ENCODE data around the gene LYSMD1. TPM values are rescaled to one million over a fixed set of nuclear protein-coding genes. Genes with fewer than 3 reads are reported as not detected.
A peak's percentile ranks its signal among the peaks of the same experiment; 100 is the strongest.

LYSMD1 gene
- total and polyA plus RNA-seq, 10 donors: 2.5 to 10.0 (median 4.5) TPM

DNA sequence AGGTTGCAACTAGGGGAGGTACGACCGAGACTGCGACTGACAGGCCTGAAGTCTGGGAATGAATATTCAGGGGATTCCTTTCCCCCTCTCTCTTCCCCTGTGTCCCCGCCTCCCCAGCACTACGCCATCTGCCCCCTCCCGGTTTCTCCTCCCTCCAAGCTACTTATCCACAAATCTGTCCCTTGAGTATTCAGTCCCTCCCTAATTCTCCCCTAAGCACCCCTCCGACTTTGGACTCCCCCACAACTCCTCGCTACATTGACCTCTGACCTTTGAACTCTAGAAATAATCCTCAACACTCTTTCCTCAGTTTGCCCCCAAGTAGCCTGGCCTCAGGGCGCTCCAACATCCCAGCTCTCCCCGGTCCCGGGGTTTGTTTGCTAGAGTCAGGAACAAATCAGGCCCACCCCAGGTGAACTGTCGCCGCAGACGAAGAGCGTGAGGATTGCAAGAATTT lies 393 bp downstream of the LYSMD1 start:
- Histone ChIP-seq H3K9me3 (no peaks in the 10 kb centered on the region), H3K4me3 (peak overlapping the region; percentile 65 to 95 (median 80)), H3K36me3 (peaks cover 0 to 83% (median 36%) of the 10 kb centered on the region in 6 donors), H3K27ac (peak overlapping the region; percentile 74 to 93 (median 88)), H3K27me3 (replicated peaks in 1 of 7) (no peaks in the 10 kb centered on the region), H3K4me1 (peaks cover 15 to 74% (median 43%) of the 10 kb centered on the region in 6 donors)
- WGBS, 5 donors: 25 to 38% (median 28%) methylated on average over 15 of the region's 15 CpGs
- peak; percentile 88 for DNase-seq
- intact Hi-C loops (cut with DNase I; ENCODE audit: low total_unique reads): no loop called here
- TF ChIP-seq POLR2AphosphoS5 (IDR thresholded peaks at IDR 0.05): no peak
- no peak for TF ChIP-seq POLR2A (IDR thresholded peaks at IDR 0.05)
- TF ChIP-seq, protein P1, sequence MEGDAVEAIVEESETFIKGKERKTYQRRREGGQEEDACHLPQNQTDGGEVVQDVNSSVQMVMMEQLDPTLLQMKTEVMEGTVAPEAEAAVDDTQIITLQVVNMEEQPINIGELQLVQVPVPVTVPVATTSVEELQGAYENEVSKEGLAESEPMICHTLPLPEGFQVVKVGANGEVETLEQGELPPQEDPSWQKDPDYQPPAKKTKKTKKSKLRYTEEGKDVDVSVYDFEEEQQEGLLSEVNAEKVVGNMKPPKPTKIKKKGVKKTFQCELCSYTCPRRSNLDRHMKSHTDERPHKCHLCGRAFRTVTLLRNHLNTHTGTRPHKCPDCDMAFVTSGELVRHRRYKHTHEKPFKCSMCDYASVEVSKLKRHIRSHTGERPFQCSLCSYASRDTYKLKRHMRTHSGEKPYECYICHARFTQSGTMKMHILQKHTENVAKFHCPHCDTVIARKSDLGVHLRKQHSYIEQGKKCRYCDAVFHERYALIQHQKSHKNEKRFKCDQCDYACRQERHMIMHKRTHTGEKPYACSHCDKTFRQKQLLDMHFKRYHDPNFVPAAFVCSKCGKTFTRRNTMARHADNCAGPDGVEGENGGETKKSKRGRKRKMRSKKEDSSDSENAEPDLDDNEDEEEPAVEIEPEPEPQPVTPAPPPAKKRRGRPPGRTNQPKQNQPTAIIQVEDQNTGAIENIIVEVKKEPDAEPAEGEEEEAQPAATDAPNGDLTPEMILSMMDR (IDR thresholded peaks at IDR 0.05 in 8 of 11, conservative IDR thresholded peaks at IDR 0.05 in 3 of 11): no peak

DNA sequence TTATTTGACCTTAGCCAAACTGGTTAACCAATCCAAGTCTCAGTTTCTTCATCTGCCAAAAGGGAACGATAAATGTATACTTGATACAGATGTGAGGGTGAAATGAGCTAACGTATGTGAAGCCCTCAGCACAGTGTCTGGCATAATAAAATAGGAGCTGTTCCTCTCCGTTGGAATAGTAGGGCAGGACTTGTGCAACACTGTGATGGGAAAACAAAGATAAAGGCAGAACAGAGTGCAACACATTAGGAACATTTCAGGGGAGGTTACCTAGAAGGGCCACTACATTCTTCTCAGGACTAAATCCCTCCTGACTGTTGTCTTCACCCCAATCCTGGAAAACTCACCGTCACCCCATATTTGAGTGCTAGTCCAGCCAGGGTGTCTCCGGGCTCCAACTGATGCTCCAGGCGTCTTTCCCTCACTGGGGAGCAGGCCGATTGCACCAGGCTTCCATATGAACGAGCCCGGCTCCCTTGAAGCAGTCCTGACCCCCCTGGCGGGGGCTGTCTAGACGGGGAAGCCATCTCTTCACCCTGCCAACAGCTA lies 896 bp downstream of the LYSMD1 start:
- intact Hi-C loops (cut with DNase I; ENCODE audit: low total_unique reads): no loop called here
- peak overlapping the region; percentile 65 to 95 (median 80) for H3K4me3 ChIP-seq
- WGBS, 5 donors: 53 to 70% (median 59%) methylated on average over 7 to 11 of the region's 11 CpGs
- TF ChIP-seq POLR2A (IDR thresholded peaks at IDR 0.05) (no peak), POLR2AphosphoS5 (IDR thresholded peaks at IDR 0.05) (no peak)
- TF ChIP-seq, protein P1 (IDR thresholded peaks at IDR 0.05 in 8 of 11, conservative IDR thresholded peaks at IDR 0.05 in 3 of 11): no peak
- H3K27ac ChIP-seq: peak overlapping the region; percentile 74 to 93 (median 88)
- peaks cover 0 to 81% (median 33%) of the 10 kb centered on the region in 6 donors for H3K36me3 ChIP-seq
- no peak for DNase-seq
- H3K27me3 ChIP-seq (replicated peaks in 1 of 7): no peaks in the 10 kb centered on the region
- no peaks in the 10 kb centered on the region for H3K9me3 ChIP-seq
- peaks cover 15 to 80% (median 48%) of the 10 kb centered on the region in 6 donors for H3K4me1 ChIP-seq

DNA sequence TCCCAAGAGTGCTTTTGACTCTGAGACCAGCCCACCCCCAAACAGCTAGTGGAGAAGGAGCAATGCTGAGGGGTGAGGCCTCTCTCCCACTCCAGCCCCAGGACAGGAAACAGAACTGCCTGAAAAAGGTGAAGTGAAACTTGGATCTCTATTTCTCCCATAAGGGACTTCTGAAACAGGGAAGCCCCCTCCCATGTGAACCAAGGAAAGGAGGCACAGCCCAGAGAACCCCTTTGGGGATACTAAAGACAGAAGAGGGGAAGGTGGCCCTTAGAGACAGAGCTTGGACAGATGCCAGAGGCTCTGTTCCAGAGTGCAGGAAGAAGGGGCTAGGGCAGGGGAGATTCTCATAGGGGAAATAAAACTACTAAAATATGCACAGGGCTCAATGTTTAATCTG lies 6.3 kb downstream of the LYSMD1 start:
- Histone ChIP-seq H3K36me3 (peaks cover 0 to 73% (median 23%) of the 10 kb centered on the region in 6 donors), H3K4me1 (peaks cover 19 to 87% (median 62%) of the 10 kb centered on the region in 6 donors), H3K27ac (peak overlapping the region in 7 of 8 donors; percentile 22 to 94 (median 85)), H3K27me3 (replicated peaks in 1 of 7) (no peaks in the 10 kb centered on the region), H3K4me3 (peak overlapping the region in 2 of 8 donors; percentile 67 to 91), H3K9me3 (no peaks in the 10 kb centered on the region)
- intact Hi-C loops (cut with DNase I; ENCODE audit: low total_unique reads): loop anchor here (5.0 kb wide), 1 partner anchor 57 kb away; no protein-coding TSS in a partner anchor
- TF ChIP-seq, protein P1 (IDR thresholded peaks at IDR 0.05 in 8 of 11, conservative IDR thresholded peaks at IDR 0.05 in 3 of 11): no peak
- no peak for TF ChIP-seq POLR2AphosphoS5 (IDR thresholded peaks at IDR 0.05)
- no peak for TF ChIP-seq POLR2A (IDR thresholded peaks at IDR 0.05)
- peak; percentile 22 for DNase-seq

DNA sequence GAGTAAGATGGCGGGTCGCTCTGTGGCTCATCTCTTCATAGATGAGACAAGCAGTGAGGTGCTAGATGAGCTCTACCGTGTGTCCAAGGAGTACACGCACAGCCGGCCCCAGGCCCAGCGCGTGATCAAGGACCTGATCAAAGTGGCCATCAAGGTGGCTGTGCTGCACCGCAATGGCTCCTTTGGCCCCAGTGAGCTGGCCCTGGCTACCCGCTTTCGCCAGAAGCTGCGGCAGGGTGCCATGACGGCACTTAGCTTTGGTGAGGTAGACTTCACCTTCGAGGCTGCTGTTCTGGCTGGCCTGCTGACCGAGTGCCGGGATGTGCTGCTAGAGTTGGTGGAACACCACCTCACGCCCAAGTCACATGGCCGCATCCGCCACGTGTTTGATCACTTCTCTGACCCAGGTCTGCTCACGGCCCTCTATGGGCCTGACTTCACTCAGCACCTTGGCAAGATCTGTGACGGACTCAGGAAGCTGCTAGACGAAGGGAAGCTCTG lies 6.9 kb downstream of the LYSMD1 start:
- H3K4me1 ChIP-seq: peaks cover 15 to 82% (median 58%) of the 10 kb centered on the region in 6 donors
- 84 to 89% (median 86%) methylated on average over 19 to 22 of the region's 22 CpGs for WGBS, 5 donors
- no peaks in the 10 kb centered on the region for H3K27me3 ChIP-seq (replicated peaks in 1 of 7)
- peak overlapping the region in 7 of 8 donors; percentile 83 to 94 (median 85) for H3K27ac ChIP-seq
- peak overlapping the region in 5 of 8 donors; percentile 55 to 91 (median 67) for H3K4me3 ChIP-seq
- TF ChIP-seq POLR2AphosphoS5 (IDR thresholded peaks at IDR 0.05) (peak in 2 of 3 donors; percentile 12 to 45), POLR2A (IDR thresholded peaks at IDR 0.05) (no peak)
- TF ChIP-seq, protein P1 (IDR thresholded peaks at IDR 0.05 in 8 of 11, conservative IDR thresholded peaks at IDR 0.05 in 3 of 11): no peak
- intact Hi-C loops (cut with DNase I; ENCODE audit: low total_unique reads): loop anchor here (5.0 kb wide), 1 partner anchor 56 kb away; no protein-coding TSS in a partner anchor
- DNase-seq: peak; percentile 78
- no peaks in the 10 kb centered on the region for H3K9me3 ChIP-seq
- peaks cover 0 to 68% (median 23%) of the 10 kb centered on the region in 6 donors for H3K36me3 ChIP-seq
